ENCODE data around the gene PNPO.

- TF ChIP-seq CTCF (IDR thresholded peaks at IDR 0.05; ENCODE audit: insufficient read depth, low read length, poor library complexity, severe bottlenecking) = no peak
- no peak for TF ChIP-seq EZH2phosphoT487 (conservative IDR thresholded peaks at IDR 0.05; ENCODE audit: low read length)
Measured at GRCh38 chr17:47935961-47936360, 5.4 kb upstream of the PNPO start.

Measured in SU-DHL-6 (cell line).